ENCODE data around the gene NRL. TPM values are rescaled to one million over a fixed set of nuclear protein-coding genes. Genes with fewer than 3 reads are reported as not detected.

Gene NRL
- total RNA-seq, 1 experiment from 2014 or later: 0.66 TPM

GRCh38 chr14:24156840-24157239 is 42.1 kb upstream of the NRL start:
- no TSS peak for BruUV-seq (replicated peaks)
- POLR2A ChIA-PET: interaction anchor here (1.2 kb wide), 1 partner anchor 10 kb away, joined by 4 read pairs; no protein-coding TSS in a partner anchor

More at GRCh38 chr14:24156840-24157239, 42.1 kb upstream of the NRL start:
- intact Hi-C loops (cut with micrococcal nuclease): no loop called here
- H3K9me3 ChIP-seq (ENCODE audit: control insufficient read depth in 1 of 2, insufficient read depth in 1 of 2, low read depth in 1 of 2, low read length in 2 of 2): no peaks in the 10 kb centered on the region
- ATAC-seq (no peak), DNase-seq (ENCODE audit: low read depth, low spot score) (no peak)
- ChIA-PET RAD21 (ENCODE audit: low non-redundant PET in 1 of 2, low total read pairs in 2 of 2, uncharacterized antibody in 2 of 2, unreplicated experiment in 2 of 2) (no interaction called here), CTCF (no interaction called here)
- TF ChIP-seq EGR1 (IDR thresholded peaks at IDR 0.05; ENCODE audit: low read depth) (no peak), CBX3 (IDR thresholded peaks at IDR 0.05; ENCODE audit: low read depth) (no peak), POLR2AphosphoS5 (IDR thresholded peaks at IDR 0.05; ENCODE audit: low read depth, low read length) (no peak), FOSL1 (IDR thresholded peaks at IDR 0.05; ENCODE audit: low read depth) (no peak), POLR2A (IDR thresholded peaks at IDR 0.05; ENCODE audit: borderline replicate concordance, extremely low read depth, insufficient read depth, insufficient read length) (no peak), TCF7L2 (IDR thresholded peaks at IDR 0.05; ENCODE audit: borderline replicate concordance, extremely low read depth, insufficient read depth, insufficient read length) (no peak), SIN3A (IDR thresholded peaks at IDR 0.05; ENCODE audit: low read depth) (no peak), EZH2phosphoT487 (IDR thresholded peaks at IDR 0.05; ENCODE audit: borderline replicate concordance) (no peak), ELF1 (IDR thresholded peaks at IDR 0.05; ENCODE audit: borderline replicate concordance, low read depth) (no peak), SP1 (IDR thresholded peaks at IDR 0.05; ENCODE audit: low read depth) (no peak), JUND (IDR thresholded peaks at IDR 0.05) (no peak), CEBPB (IDR thresholded peaks at IDR 0.05; ENCODE audit: low read depth) (no peak), MAX (IDR thresholded peaks at IDR 0.05) (no peak), ZFX (IDR thresholded peaks at IDR 0.05) (no peak), YY1 (IDR thresholded peaks at IDR 0.05; ENCODE audit: extremely low read depth, insufficient replicate concordance, low read depth, low read length) (no peak), RAD21 (IDR thresholded peaks at IDR 0.05; ENCODE audit: low read depth) (no peak)
- TF ChIP-seq, protein P1, sequence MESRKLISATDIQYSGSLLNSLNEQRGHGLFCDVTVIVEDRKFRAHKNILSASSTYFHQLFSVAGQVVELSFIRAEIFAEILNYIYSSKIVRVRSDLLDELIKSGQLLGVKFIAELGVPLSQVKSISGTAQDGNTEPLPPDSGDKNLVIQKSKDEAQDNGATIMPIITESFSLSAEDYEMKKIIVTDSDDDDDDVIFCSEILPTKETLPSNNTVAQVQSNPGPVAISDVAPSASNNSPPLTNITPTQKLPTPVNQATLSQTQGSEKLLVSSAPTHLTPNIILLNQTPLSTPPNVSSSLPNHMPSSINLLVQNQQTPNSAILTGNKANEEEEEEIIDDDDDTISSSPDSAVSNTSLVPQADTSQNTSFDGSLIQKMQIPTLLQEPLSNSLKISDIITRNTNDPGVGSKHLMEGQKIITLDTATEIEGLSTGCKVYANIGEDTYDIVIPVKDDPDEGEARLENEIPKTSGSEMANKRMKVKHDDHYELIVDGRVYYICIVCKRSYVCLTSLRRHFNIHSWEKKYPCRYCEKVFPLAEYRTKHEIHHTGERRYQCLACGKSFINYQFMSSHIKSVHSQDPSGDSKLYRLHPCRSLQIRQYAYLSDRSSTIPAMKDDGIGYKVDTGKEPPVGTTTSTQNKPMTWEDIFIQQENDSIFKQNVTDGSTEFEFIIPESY (IDR thresholded peaks at IDR 0.05; ENCODE audit: extremely low read depth, insufficient replicate concordance, low read length): no peak
- TF ChIP-seq, protein P2, sequence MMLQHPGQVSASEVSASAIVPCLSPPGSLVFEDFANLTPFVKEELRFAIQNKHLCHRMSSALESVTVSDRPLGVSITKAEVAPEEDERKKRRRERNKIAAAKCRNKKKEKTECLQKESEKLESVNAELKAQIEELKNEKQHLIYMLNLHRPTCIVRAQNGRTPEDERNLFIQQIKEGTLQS (IDR thresholded peaks at IDR 0.05): no peak
- TF ChIP-seq, protein P3, sequence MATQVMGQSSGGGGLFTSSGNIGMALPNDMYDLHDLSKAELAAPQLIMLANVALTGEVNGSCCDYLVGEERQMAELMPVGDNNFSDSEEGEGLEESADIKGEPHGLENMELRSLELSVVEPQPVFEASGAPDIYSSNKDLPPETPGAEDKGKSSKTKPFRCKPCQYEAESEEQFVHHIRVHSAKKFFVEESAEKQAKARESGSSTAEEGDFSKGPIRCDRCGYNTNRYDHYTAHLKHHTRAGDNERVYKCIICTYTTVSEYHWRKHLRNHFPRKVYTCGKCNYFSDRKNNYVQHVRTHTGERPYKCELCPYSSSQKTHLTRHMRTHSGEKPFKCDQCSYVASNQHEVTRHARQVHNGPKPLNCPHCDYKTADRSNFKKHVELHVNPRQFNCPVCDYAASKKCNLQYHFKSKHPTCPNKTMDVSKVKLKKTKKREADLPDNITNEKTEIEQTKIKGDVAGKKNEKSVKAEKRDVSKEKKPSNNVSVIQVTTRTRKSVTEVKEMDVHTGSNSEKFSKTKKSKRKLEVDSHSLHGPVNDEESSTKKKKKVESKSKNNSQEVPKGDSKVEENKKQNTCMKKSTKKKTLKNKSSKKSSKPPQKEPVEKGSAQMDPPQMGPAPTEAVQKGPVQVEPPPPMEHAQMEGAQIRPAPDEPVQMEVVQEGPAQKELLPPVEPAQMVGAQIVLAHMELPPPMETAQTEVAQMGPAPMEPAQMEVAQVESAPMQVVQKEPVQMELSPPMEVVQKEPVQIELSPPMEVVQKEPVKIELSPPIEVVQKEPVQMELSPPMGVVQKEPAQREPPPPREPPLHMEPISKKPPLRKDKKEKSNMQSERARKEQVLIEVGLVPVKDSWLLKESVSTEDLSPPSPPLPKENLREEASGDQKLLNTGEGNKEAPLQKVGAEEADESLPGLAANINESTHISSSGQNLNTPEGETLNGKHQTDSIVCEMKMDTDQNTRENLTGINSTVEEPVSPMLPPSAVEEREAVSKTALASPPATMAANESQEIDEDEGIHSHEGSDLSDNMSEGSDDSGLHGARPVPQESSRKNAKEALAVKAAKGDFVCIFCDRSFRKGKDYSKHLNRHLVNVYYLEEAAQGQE (IDR thresholded peaks at IDR 0.05; ENCODE audit: low read depth): no peak
- TF ChIP-seq, protein P4, sequence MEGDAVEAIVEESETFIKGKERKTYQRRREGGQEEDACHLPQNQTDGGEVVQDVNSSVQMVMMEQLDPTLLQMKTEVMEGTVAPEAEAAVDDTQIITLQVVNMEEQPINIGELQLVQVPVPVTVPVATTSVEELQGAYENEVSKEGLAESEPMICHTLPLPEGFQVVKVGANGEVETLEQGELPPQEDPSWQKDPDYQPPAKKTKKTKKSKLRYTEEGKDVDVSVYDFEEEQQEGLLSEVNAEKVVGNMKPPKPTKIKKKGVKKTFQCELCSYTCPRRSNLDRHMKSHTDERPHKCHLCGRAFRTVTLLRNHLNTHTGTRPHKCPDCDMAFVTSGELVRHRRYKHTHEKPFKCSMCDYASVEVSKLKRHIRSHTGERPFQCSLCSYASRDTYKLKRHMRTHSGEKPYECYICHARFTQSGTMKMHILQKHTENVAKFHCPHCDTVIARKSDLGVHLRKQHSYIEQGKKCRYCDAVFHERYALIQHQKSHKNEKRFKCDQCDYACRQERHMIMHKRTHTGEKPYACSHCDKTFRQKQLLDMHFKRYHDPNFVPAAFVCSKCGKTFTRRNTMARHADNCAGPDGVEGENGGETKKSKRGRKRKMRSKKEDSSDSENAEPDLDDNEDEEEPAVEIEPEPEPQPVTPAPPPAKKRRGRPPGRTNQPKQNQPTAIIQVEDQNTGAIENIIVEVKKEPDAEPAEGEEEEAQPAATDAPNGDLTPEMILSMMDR (IDR thresholded peaks at IDR 0.05 in 2 of 3, conservative IDR thresholded peaks at IDR 0.05 in 1 of 3; ENCODE audit: borderline replicate concordance in 1 of 3, insufficient read depth in 1 of 3, low read depth in 2 of 3, low read length in 2 of 3): no peak
- H2AFZ ChIP-seq (ENCODE audit: low read depth, low read length, poor library complexity, severe bottlenecking): no peak overlapping the region
- H3K27me3 ChIP-seq (ENCODE audit: insufficient read depth, low read length): no peaks in the 10 kb centered on the region
- no peak overlapping the region for H3K9ac ChIP-seq (ENCODE audit: low read length)
- no peaks in the 10 kb centered on the region for H3K9me2 ChIP-seq (ENCODE audit: insufficient read depth)
- peaks cover 10 to 18% of the 10 kb centered on the region in 2 experiments for H3K4me1 ChIP-seq (ENCODE audit: control insufficient read depth in 1 of 2, insufficient read depth in 2 of 2, low read length in 2 of 2)
- peaks cover 29 to 46% of the 10 kb centered on the region in 2 experiments for H3K36me3 ChIP-seq (ENCODE audit: control insufficient read depth in 1 of 2, insufficient read depth in 2 of 2, low read length in 2 of 2)
- peaks cover 2% of the 10 kb centered on the region; the same call in 1 of the 2 replicates for H3K79me2 ChIP-seq (ENCODE audit: insufficient read depth, low read length)
- H3K4me3 ChIP-seq (replicated peaks in 1 of 2; ENCODE audit: low read depth in 1 of 2, low read length in 2 of 2): no peak overlapping the region
- no peaks in the 10 kb centered on the region for H4K20me1 ChIP-seq (ENCODE audit: insufficient read depth)
- H3K4me2 ChIP-seq (ENCODE audit: low read length): no peak overlapping the region
- no peak overlapping the region for H3K27ac ChIP-seq (ENCODE audit: low read depth, low read length)

Data from HCT116 (cell line).